HCT116 (cell line): Measurements from ENCODE around the gene CHST1. TPM values are rescaled to one million over a fixed set of nuclear protein-coding genes. Genes with fewer than 3 reads are reported as not detected.
A peak's percentile ranks its signal among the peaks of the same experiment; 100 is the strongest.

Source experiments
- ATAC-seq: fragments of 200-7000 bp; cut with Tn5 transposase; 2 replicates; pipeline ENCODE4 v1.9.1; 2020; ENCODE audit warnings: mild to moderate bottlenecking, moderate library complexity
- BruUV-seq: library from RNA; stranded (reverse); fragments of 400-500 nt; replicated peaks from 2 replicates; lab custom pipeline; 2021; lab: Mats Ljungman, UMichigan
- CTCF ChIA-PET: fragments of 300-600 bp; sonication (Branson Sonifier 250); formaldehyde crosslinking; loops from one replicate; lab custom pipeline; 2021; ENCODE audit warnings: antibody characterized with exemption; lab: Charles Lee
- POLR2A ChIA-PET: fragments of 300-600, 350-600 bp; sonication (Branson Sonifier 250); formaldehyde crosslinking; loops from one replicate; lab custom pipeline; 2021; ENCODE audit warnings: antibody characterized with exemption; lab: Charles Lee
- RAD21 ChIA-PET, 2 experiments: fragments of 300-600 bp; sonication (Branson Sonifier 250); formaldehyde crosslinking; loops; one replicate each; lab custom pipeline; 2023; ENCODE audit warnings: low total read pairs in 2 of 2; ENCODE audit not compliant: uncharacterized antibody in 2 of 2, unreplicated experiment in 2 of 2, low non-redundant PET in 1 of 2; lab: Charles Lee
- DNase-seq: peaks from one replicate; pipeline ENCODE4 v3.0.0-alpha.2; 2010; ENCODE audit warnings: low read depth, low spot score
- H2AFZ ChIP-seq: fragments of 200-600 bp; shearing (Covaris generic), sonication (generic); 2 replicates; pipeline ENCODE4 v1.6.1; 2017; ENCODE audit warnings: low read depth, mixed run types, mixed read lengths, antibody characterized with exemption, low read length; ENCODE audit not compliant: poor library complexity, severe bottlenecking
- H3K27ac ChIP-seq: 2 replicates; pipeline ENCODE4 v1.5.1; 2012; ENCODE audit warnings: low read depth, low read length
- H3K27me3 ChIP-seq: fragments of 200-600 bp; sonication (generic); 2 replicates; pipeline ENCODE4 v1.6.1; 2016; ENCODE audit warnings: mixed run types, low read length, mixed read lengths; ENCODE audit not compliant: insufficient read depth
- H3K36me3 ChIP-seq, 2 experiments: fragments of 200-500 bp in 1 of 2; fragments of 200-600 bp in 1 of 2; sonication (Bioruptor generic) in 1 of 2; sonication (generic) in 1 of 2; 2 replicates each; pipeline versions ENCODE4 v1.5.1 to v1.6.1; 2014 to 2016; ENCODE audit warnings: low read length in 2 of 2, inconsistent platforms in 1 of 2, mixed read lengths in 1 of 2, mixed run types in 1 of 2; ENCODE audit not compliant: insufficient read depth in 2 of 2, control insufficient read depth in 1 of 2
- H3K4me1 ChIP-seq, 2 experiments: fragments of 200-600 bp in 1 of 2; sonication (generic) in 1 of 2; 2 replicates each; pipeline versions ENCODE4 v1.5.1 to v1.6.1; 2012 to 2017; ENCODE audit warnings: low read length in 2 of 2, inconsistent platforms in 1 of 2, mild to moderate bottlenecking in 1 of 2, mixed read lengths in 1 of 2, mixed run types in 1 of 2, moderate library complexity in 1 of 2; ENCODE audit not compliant: insufficient read depth in 2 of 2, control insufficient read depth in 1 of 2
- H3K4me2 ChIP-seq: fragments of 200-600 bp; sonication (generic); 2 replicates; pipeline ENCODE4 v1.6.1; 2017; ENCODE audit warnings: mixed run types, low read length, mixed read lengths
- H3K4me3 ChIP-seq, 2 experiments: fragments of 200-600 bp in 1 of 2; sonication (generic) in 1 of 2; replicated peaks in 1 of 2; 2 replicates each; pipeline ENCODE4 v1.5.1; 2011 to 2016; ENCODE audit warnings: low read length in 2 of 2, control low read depth in 1 of 2, low read depth in 1 of 2, mild to moderate bottlenecking in 1 of 2, mixed read lengths in 1 of 2, mixed run types in 1 of 2
- H3K79me2 ChIP-seq: fragments of 200-600 bp; sonication (generic); 2 replicates; pipeline ENCODE4 v1.6.1; 2017; ENCODE audit warnings: mild to moderate bottlenecking, mixed run types, low read length, moderate library complexity, mixed read lengths; ENCODE audit not compliant: insufficient read depth
- H3K9ac ChIP-seq: fragments of 200-600 bp; sonication (generic); 2 replicates; pipeline ENCODE4 v1.6.1; 2016; ENCODE audit warnings: low read length, mixed read lengths
- H3K9me2 ChIP-seq: fragments of 200-600 bp; sonication (generic), shearing (Covaris generic); 2 replicates; pipeline ENCODE4 v1.6.1; 2017; ENCODE audit warnings: mixed run types, mild to moderate bottlenecking, moderate library complexity; ENCODE audit not compliant: insufficient read depth
- H3K9me3 ChIP-seq, 2 experiments: fragments of 200-500 bp in 1 of 2; fragments of 200-600 bp in 1 of 2; sonication (Bioruptor generic) in 1 of 2; sonication (generic) in 1 of 2; 2 replicates each; pipeline ENCODE4 v1.6.1; 2014 to 2017; ENCODE audit warnings: low read length in 2 of 2, mixed read lengths in 2 of 2, inconsistent platforms in 1 of 2, low read depth in 1 of 2, mild to moderate bottlenecking in 1 of 2, mixed run types in 1 of 2, moderate library complexity in 1 of 2; ENCODE audit not compliant: control insufficient read depth in 1 of 2, insufficient read depth in 1 of 2
- H4K20me1 ChIP-seq: fragments of 200-600 bp; sonication (generic), shearing (Covaris generic); 2 replicates; pipeline ENCODE4 v1.6.1; 2017; ENCODE audit warnings: mixed run types, mild to moderate bottlenecking, moderate library complexity; ENCODE audit not compliant: insufficient read depth
- CBX3 ChIP-seq: IDR thresholded peaks from 2 replicates; pipeline ENCODE4 v1.6.1; 2012; ENCODE audit warnings: low read depth
- CEBPB ChIP-seq: IDR thresholded peaks from 2 replicates; pipeline ENCODE4 v1.6.1; 2012; ENCODE audit warnings: low read depth
- CTCF ChIP-seq, 3 experiments: fragments of 200-600 bp in 1 of 3; sonication (generic) in 1 of 3; IDR thresholded peaks in 2 of 3; conservative IDR thresholded peaks in 1 of 3; 2 replicates each; pipeline ENCODE4 v1.5.1; 2012 to 2017; ENCODE audit warnings: low read depth in 2 of 3, low read length in 2 of 3, antibody characterized with exemption in 1 of 3, borderline replicate concordance in 1 of 3, control low read depth in 1 of 3, mild to moderate bottlenecking in 1 of 3, mixed read lengths in 1 of 3, mixed run types in 1 of 3, moderate library complexity in 1 of 3; ENCODE audit not compliant: insufficient read depth in 1 of 3
- EGR1 ChIP-seq: IDR thresholded peaks from 2 replicates; pipeline ENCODE4 v1.6.1; 2012; ENCODE audit warnings: low read depth
- ELF1 ChIP-seq: IDR thresholded peaks from 2 replicates; pipeline ENCODE4 v1.6.1; 2012; ENCODE audit warnings: low read depth, borderline replicate concordance
- EZH2 ChIP-seq: fragments of 200-600 bp; sonication (generic); IDR thresholded peaks from 2 replicates; pipeline ENCODE4 v1.6.1; 2017; ENCODE audit warnings: antibody characterized with exemption, mixed run types
- JUND ChIP-seq: IDR thresholded peaks from 2 replicates; pipeline ENCODE4 v1.6.1; 2012
- POLR2A ChIP-seq: IDR thresholded peaks from 2 replicates; pipeline ENCODE4 v1.7.0; 2011; ENCODE audit warnings: borderline replicate concordance; ENCODE audit not compliant: insufficient read depth, insufficient read length; ENCODE audit errors: extremely low read depth
- POLR2AphosphoS5 ChIP-seq: IDR thresholded peaks from 2 replicates; pipeline ENCODE4 v1.6.1; 2011; ENCODE audit warnings: mild to moderate bottlenecking, low read depth, low read length, moderate library complexity
- RAD21 ChIP-seq: IDR thresholded peaks from 2 replicates; pipeline ENCODE4 v1.6.1; 2012; ENCODE audit warnings: low read depth, mild to moderate bottlenecking
- REST ChIP-seq: IDR thresholded peaks from 2 replicates; pipeline ENCODE4 v1.6.1; 2012; ENCODE audit warnings: low read depth
- YY1 ChIP-seq: IDR thresholded peaks from 2 replicates; pipeline ENCODE4 v1.6.1; 2011; ENCODE audit warnings: low read length, low read depth, moderate library complexity, mild to moderate bottlenecking; ENCODE audit not compliant: insufficient replicate concordance; ENCODE audit errors: extremely low read depth
- intact Hi-C: fragments of 100-400 bp; cut with micrococcal nuclease; formaldehyde crosslinking; loops from 2 replicates; pipeline ENCODE4 v1.10.0; 2022
- total RNA-seq: library from RNA; stranded (reverse); gene quantifications from one replicate; pipeline ENCODE4 v1.2.1, GENCODE V29; 2021; ENCODE audit not compliant: unreplicated experiment
- TF ChIP-seq, protein P1 (sequence below): IDR thresholded peaks from 2 replicates; pipeline ENCODE4 v1.6.1; 2011; ENCODE audit warnings: mild to moderate bottlenecking, low read length, moderate library complexity; ENCODE audit not compliant: insufficient replicate concordance; ENCODE audit errors: extremely low read depth

CHST1 gene
- total RNA-seq, 1 experiment from 2014 or later: 0.69 TPM

- ChIA-PET CTCF (interaction anchor here (1.3 kb wide), 1 partner anchor 244 kb away, joined by 3 read pairs; no protein-coding TSS in a partner anchor), RAD21 (interaction anchor here in 1 of 2 experiments (0.5 kb wide), 1 partner anchor 68 kb away, joined by 3 read pairs; no protein-coding TSS in a partner anchor)
- peaks cover 0 to 2% of the 10 kb centered on the region in 2 experiments; a peak in 1 of 4 replicates for H3K9me3 ChIP-seq
- DNase-seq: no peak
- no peaks in the 10 kb centered on the region for H3K36me3 ChIP-seq
- H3K4me2 ChIP-seq: no peak overlapping the region
- H2AFZ ChIP-seq: no peak overlapping the region
- H3K4me1 ChIP-seq: no peaks in the 10 kb centered on the region
- H3K9ac ChIP-seq: no peak overlapping the region
- TF ChIP-seq EZH2 (no peak), ELF1 (no peak), CEBPB (no peak), REST (no peak), EGR1 (no peak), RAD21 (peak; percentile 19; the same call in 1 of the 2 replicates), POLR2AphosphoS5 (no peak), CBX3 (no peak), POLR2A (no peak), CTCF (IDR thresholded peaks at IDR 0.05 in 2 of 3, conservative IDR thresholded peaks at IDR 0.05 in 1 of 3; ENCODE audit: borderline replicate concordance in 1 of 3, insufficient read depth in 1 of 3, low read depth in 2 of 3, low read length in 2 of 3) (0 out of 6 replicates have a peak, but pooled peaks of 1 of the 3 experiments have one; percentile 4), JUND (no peak), YY1 (no peak)
- TF ChIP-seq, protein P1, sequence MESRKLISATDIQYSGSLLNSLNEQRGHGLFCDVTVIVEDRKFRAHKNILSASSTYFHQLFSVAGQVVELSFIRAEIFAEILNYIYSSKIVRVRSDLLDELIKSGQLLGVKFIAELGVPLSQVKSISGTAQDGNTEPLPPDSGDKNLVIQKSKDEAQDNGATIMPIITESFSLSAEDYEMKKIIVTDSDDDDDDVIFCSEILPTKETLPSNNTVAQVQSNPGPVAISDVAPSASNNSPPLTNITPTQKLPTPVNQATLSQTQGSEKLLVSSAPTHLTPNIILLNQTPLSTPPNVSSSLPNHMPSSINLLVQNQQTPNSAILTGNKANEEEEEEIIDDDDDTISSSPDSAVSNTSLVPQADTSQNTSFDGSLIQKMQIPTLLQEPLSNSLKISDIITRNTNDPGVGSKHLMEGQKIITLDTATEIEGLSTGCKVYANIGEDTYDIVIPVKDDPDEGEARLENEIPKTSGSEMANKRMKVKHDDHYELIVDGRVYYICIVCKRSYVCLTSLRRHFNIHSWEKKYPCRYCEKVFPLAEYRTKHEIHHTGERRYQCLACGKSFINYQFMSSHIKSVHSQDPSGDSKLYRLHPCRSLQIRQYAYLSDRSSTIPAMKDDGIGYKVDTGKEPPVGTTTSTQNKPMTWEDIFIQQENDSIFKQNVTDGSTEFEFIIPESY: no peak
- TF ChIP-seq, all 23 proteins: peak for 2
- H3K27me3 ChIP-seq: peaks cover 64% of the 10 kb centered on the region
- no peaks in the 10 kb centered on the region for H3K9me2 ChIP-seq
- H3K4me3 ChIP-seq: no peak overlapping the region
- POLR2A ChIA-PET: no interaction called here
- ATAC-seq: no peak
- no peaks in the 10 kb centered on the region for H4K20me1 ChIP-seq
- H3K27ac ChIP-seq: no peak overlapping the region
- BruUV-seq: no TSS peak
- no peaks in the 10 kb centered on the region for H3K79me2 ChIP-seq
- intact Hi-C loops: no loop called here
These were observed 50.1 kb downstream of the CHST1 start for GRCh38 chr11:45615182-45615792.
